Trophoblast cell (in vitro differentiated cells and primary cell): Measurements from ENCODE around the gene PSRC1.

Experiments
- DNase-seq, 2 donors: peaks; one replicate each; pipeline ENCODE4 v3.0.0-alpha.2; 2016
- H2AFZ ChIP-seq: 2 replicates; pipeline ENCODE4 v1.6.1; 2013; ENCODE audit warnings: low read length, moderate library complexity, mild to moderate bottlenecking; ENCODE audit not compliant: insufficient read depth, poor library complexity
- H2AK5ac ChIP-seq: 2 replicates; pipeline ENCODE4 v1.6.1; 2013; ENCODE audit warnings: mild to moderate bottlenecking, low read length
- H2BK120ac ChIP-seq: 2 replicates; pipeline ENCODE4 v1.6.1; 2013; ENCODE audit warnings: low read length, mild to moderate bottlenecking, moderate library complexity; ENCODE audit not compliant: insufficient read depth, poor library complexity
- H2BK12ac ChIP-seq: 2 replicates; pipeline ENCODE4 v1.6.1; 2013; ENCODE audit warnings: mild to moderate bottlenecking, low read length, moderate library complexity
- H2BK5ac ChIP-seq: 2 replicates; pipeline ENCODE4 v1.6.1; 2013; ENCODE audit warnings: low read length, low read depth, moderate library complexity, mild to moderate bottlenecking; ENCODE audit not compliant: poor library complexity
- H3K14ac ChIP-seq: 2 replicates; pipeline ENCODE4 v1.6.1; 2013; ENCODE audit warnings: mild to moderate bottlenecking, low read length
- H3K18ac ChIP-seq: 2 replicates; pipeline ENCODE4 v1.6.1; 2013; ENCODE audit warnings: mild to moderate bottlenecking, low read length
- H3K23ac ChIP-seq: 2 replicates; pipeline ENCODE4 v1.6.1; 2013; ENCODE audit warnings: low read length
- H3K27ac ChIP-seq: 2 replicates; pipeline ENCODE4 v1.5.1; 2013; ENCODE audit warnings: low read depth, mild to moderate bottlenecking, inconsistent platforms, low read length, moderate library complexity
- H3K27me3 ChIP-seq: 2 replicates; pipeline ENCODE4 v1.6.1; 2013; ENCODE audit warnings: inconsistent platforms, mild to moderate bottlenecking, low read length, moderate library complexity; ENCODE audit not compliant: insufficient read depth
- H3K36me3 ChIP-seq, 2 experiments: 1 replicate in 1 of 2; 2 replicates in 1 of 2; pipeline ENCODE4 v1.6.1; 2013; ENCODE audit warnings: low read length in 2 of 2, mild to moderate bottlenecking in 2 of 2, moderate library complexity in 1 of 2; ENCODE audit not compliant: insufficient read depth in 2 of 2, control insufficient read depth in 1 of 2
- H3K4ac ChIP-seq: 2 replicates; pipeline ENCODE4 v1.6.1; 2013; ENCODE audit warnings: low read depth, mild to moderate bottlenecking, low read length, moderate library complexity
- H3K4me1 ChIP-seq, 2 experiments: 1 replicate in 1 of 2; 2 replicates in 1 of 2; pipeline ENCODE4 v1.6.1; 2013; ENCODE audit warnings: low read length in 2 of 2, mild to moderate bottlenecking in 2 of 2, moderate library complexity in 1 of 2; ENCODE audit not compliant: insufficient read depth in 2 of 2, control insufficient read depth in 1 of 2
- H3K4me2 ChIP-seq: 2 replicates; pipeline ENCODE4 v1.6.1; 2013; ENCODE audit warnings: inconsistent platforms, mild to moderate bottlenecking, low read length, moderate library complexity
- H3K4me3 ChIP-seq: 2 replicates; pipeline ENCODE4 v1.5.1; 2013; ENCODE audit warnings: mild to moderate bottlenecking, low read depth, low read length, inconsistent platforms
- H3K79me1 ChIP-seq: one replicate; pipeline ENCODE4 v1.6.1; 2013; ENCODE audit warnings: low read length
- H3K79me2 ChIP-seq: 2 replicates; pipeline ENCODE4 v1.6.1; 2013; ENCODE audit warnings: low read length, mild to moderate bottlenecking; ENCODE audit not compliant: control insufficient read depth, insufficient read depth, poor library complexity
- H3K9ac ChIP-seq: 2 replicates; pipeline ENCODE4 v1.6.1; 2013; ENCODE audit warnings: mild to moderate bottlenecking, low read length
- H3K9me3 ChIP-seq: 2 replicates; pipeline ENCODE4 v1.6.1; 2013; ENCODE audit warnings: low read depth, mild to moderate bottlenecking, control low read depth, inconsistent platforms, low read length; ENCODE audit not compliant: insufficient read depth
- H4K12ac ChIP-seq: 2 replicates; pipeline ENCODE4 v1.6.1; 2013; ENCODE audit warnings: low read depth, mild to moderate bottlenecking, low read length, moderate library complexity
- H4K8ac ChIP-seq: 2 replicates; pipeline ENCODE4 v1.6.1; 2013; ENCODE audit warnings: low read depth, mild to moderate bottlenecking, low read length, moderate library complexity
- H4K91ac ChIP-seq: one replicate; pipeline ENCODE4 v1.6.1; 2013; ENCODE audit warnings: low read depth, mild to moderate bottlenecking, low read length, moderate library complexity
- WGBS: extraction: QIAGEN DNeasy Blood & Tissue Kit; methylation state at CpG from one replicate; pipeline ENCODE4 v1.1.7; 2013; ENCODE audit warnings: missing lambda C conversion rate; ENCODE audit not compliant: insufficient read length, insufficient coverage; ENCODE audit errors: extremely low coverage; 5-methylcytosine and 5-hydroxymethylcytosine counted together

Gene PSRC1

GRCh38 chr1:109261578-109261977 lies 21.4 kb downstream of the PSRC1 start:
- H2BK5ac ChIP-seq: no peak overlapping the region
- no peak overlapping the region for H2AFZ ChIP-seq
- H3K14ac ChIP-seq: no peak overlapping the region
- no peaks in the 10 kb centered on the region for H3K27me3 ChIP-seq
- H4K12ac ChIP-seq: no peak overlapping the region
- H3K4me2 ChIP-seq: no peak overlapping the region
- H3K27ac ChIP-seq: no peak overlapping the region
- H3K79me1 ChIP-seq: no peaks in the 10 kb centered on the region
- no peak overlapping the region for H3K18ac ChIP-seq
- no peak overlapping the region for H4K91ac ChIP-seq
- H2BK12ac ChIP-seq: no peak overlapping the region
- WGBS: no CpG with 5 or more reads among the region's 6 CpGs
- no peaks in the 10 kb centered on the region for H3K9me3 ChIP-seq
- no peak overlapping the region for H2BK120ac ChIP-seq
- H3K9ac ChIP-seq: no peak overlapping the region
- peaks cover 56 to 58% of the 10 kb centered on the region in 2 experiments for H3K36me3 ChIP-seq
- no peak overlapping the region for H3K23ac ChIP-seq
- H2AK5ac ChIP-seq: no peak overlapping the region
- H3K4me3 ChIP-seq: no peak overlapping the region
- no peak overlapping the region for H4K8ac ChIP-seq
- H3K4ac ChIP-seq: no peak overlapping the region
- H3K79me2 ChIP-seq: no peaks in the 10 kb centered on the region
- no peak for DNase-seq
- peaks cover 10 to 16% of the 10 kb centered on the region in 2 experiments for H3K4me1 ChIP-seq

GRCh38 chr1:109261006-109261405 lies 21.9 kb downstream of the PSRC1 start:
- H2BK5ac ChIP-seq: no peak overlapping the region
- H3K9ac ChIP-seq: no peak overlapping the region
- no peak overlapping the region for H3K23ac ChIP-seq
- no peak overlapping the region for H4K8ac ChIP-seq
- no peaks in the 10 kb centered on the region for H3K27me3 ChIP-seq
- H3K4me1 ChIP-seq: peaks cover 10 to 16% of the 10 kb centered on the region in 2 experiments
- no peak for DNase-seq
- no peak overlapping the region for H2BK12ac ChIP-seq
- no peak overlapping the region for H4K12ac ChIP-seq
- no peak overlapping the region for H3K27ac ChIP-seq
- no peak overlapping the region for H3K4me2 ChIP-seq
- H2BK120ac ChIP-seq: no peak overlapping the region
- H3K4ac ChIP-seq: no peak overlapping the region
- H3K4me3 ChIP-seq: no peak overlapping the region
- no peak overlapping the region for H4K91ac ChIP-seq
- no peak overlapping the region for H2AK5ac ChIP-seq
- no CpG with 5 or more reads among the region's 16 CpGs for WGBS
- H3K79me2 ChIP-seq: no peaks in the 10 kb centered on the region
- no peak overlapping the region for H3K14ac ChIP-seq
- H2AFZ ChIP-seq: no peak overlapping the region
- no peaks in the 10 kb centered on the region for H3K79me1 ChIP-seq
- H3K36me3 ChIP-seq: peaks cover 54 to 56% of the 10 kb centered on the region in 2 experiments
- H3K9me3 ChIP-seq: no peaks in the 10 kb centered on the region
- no peak overlapping the region for H3K18ac ChIP-seq

GRCh38 chr1:109259674-109260557 lies 23.0 kb downstream of the PSRC1 start:
- H2BK5ac ChIP-seq: no peak overlapping the region
- no peak overlapping the region for H4K12ac ChIP-seq
- no peak overlapping the region for H3K4ac ChIP-seq
- WGBS: no CpG with 5 or more reads among the region's 7 CpGs
- H2BK120ac ChIP-seq: no peak overlapping the region
- no peak overlapping the region for H2AFZ ChIP-seq
- no peak overlapping the region for H3K18ac ChIP-seq
- peaks cover 6% of the 10 kb centered on the region for H3K79me2 ChIP-seq
- H3K23ac ChIP-seq: no peak overlapping the region
- no peaks in the 10 kb centered on the region for H3K9me3 ChIP-seq
- no peak for DNase-seq
- no peak overlapping the region for H3K4me3 ChIP-seq
- H3K14ac ChIP-seq: peak overlapping the region; percentile 7
- no peak overlapping the region for H3K9ac ChIP-seq
- peak overlapping the region; percentile 52 for H4K8ac ChIP-seq
- no peak overlapping the region for H3K27ac ChIP-seq
- no peaks in the 10 kb centered on the region for H3K27me3 ChIP-seq
- H2BK12ac ChIP-seq: peak overlapping the region; percentile 34
- H2AK5ac ChIP-seq: no peak overlapping the region
- H3K36me3 ChIP-seq: peaks cover 43 to 46% of the 10 kb centered on the region in 2 experiments
- peak overlapping the region; percentile 36 for H4K91ac ChIP-seq
- no peak overlapping the region for H3K4me2 ChIP-seq
- H3K4me1 ChIP-seq: peaks cover 19 to 24% of the 10 kb centered on the region in 2 experiments
- peaks cover 6% of the 10 kb centered on the region for H3K79me1 ChIP-seq

- Histone ChIP-seq H4K12ac (no peak overlapping the region), H2BK120ac (no peak overlapping the region), H3K36me3 (peaks cover 36 to 37% of the 10 kb centered on the region in 2 experiments), H2BK12ac (no peak overlapping the region), H3K4me1 (peaks cover 30 to 32% of the 10 kb centered on the region in 2 experiments), H2BK5ac (no peak overlapping the region), H4K91ac (no peak overlapping the region), H3K4ac (no peak overlapping the region), H3K14ac (no peak overlapping the region), H3K79me1 (peaks cover 17% of the 10 kb centered on the region), H3K18ac (no peak overlapping the region), H3K27ac (no peak overlapping the region), H2AFZ (no peak overlapping the region), H4K8ac (no peak overlapping the region), H3K4me2 (no peak overlapping the region), H2AK5ac (no peak overlapping the region), H3K23ac (no peak overlapping the region), H3K79me2 (peaks cover 12% of the 10 kb centered on the region), H3K9ac (no peak overlapping the region), H3K27me3 (no peaks in the 10 kb centered on the region), H3K9me3 (no peaks in the 10 kb centered on the region), H3K4me3 (no peak overlapping the region)
- DNase-seq: no peak
- no CpG with 5 or more reads among the region's 69 CpGs for WGBS
Measured at GRCh38 chr1:109258481-109259466, 24.2 kb downstream of the PSRC1 start.
